Measurements from ENCODE around the gene MKI67.

MKI67 gene

GRCh38 chr10:128091636-128092210 is 34.5 kb downstream of the MKI67 start:
- no peak for DNase-seq (ENCODE audit: low read depth)
- no peak overlapping the region for H3K4me3 ChIP-seq (ENCODE audit: low read depth, low read length)
- TF ChIP-seq POLR2A (IDR thresholded peaks at IDR 0.05; ENCODE audit: extremely low read depth, insufficient read length) = no peak
- no peak for TF ChIP-seq MYC (IDR thresholded peaks at IDR 0.05; ENCODE audit: low read depth, low read length)
- TF ChIP-seq, protein P1, sequence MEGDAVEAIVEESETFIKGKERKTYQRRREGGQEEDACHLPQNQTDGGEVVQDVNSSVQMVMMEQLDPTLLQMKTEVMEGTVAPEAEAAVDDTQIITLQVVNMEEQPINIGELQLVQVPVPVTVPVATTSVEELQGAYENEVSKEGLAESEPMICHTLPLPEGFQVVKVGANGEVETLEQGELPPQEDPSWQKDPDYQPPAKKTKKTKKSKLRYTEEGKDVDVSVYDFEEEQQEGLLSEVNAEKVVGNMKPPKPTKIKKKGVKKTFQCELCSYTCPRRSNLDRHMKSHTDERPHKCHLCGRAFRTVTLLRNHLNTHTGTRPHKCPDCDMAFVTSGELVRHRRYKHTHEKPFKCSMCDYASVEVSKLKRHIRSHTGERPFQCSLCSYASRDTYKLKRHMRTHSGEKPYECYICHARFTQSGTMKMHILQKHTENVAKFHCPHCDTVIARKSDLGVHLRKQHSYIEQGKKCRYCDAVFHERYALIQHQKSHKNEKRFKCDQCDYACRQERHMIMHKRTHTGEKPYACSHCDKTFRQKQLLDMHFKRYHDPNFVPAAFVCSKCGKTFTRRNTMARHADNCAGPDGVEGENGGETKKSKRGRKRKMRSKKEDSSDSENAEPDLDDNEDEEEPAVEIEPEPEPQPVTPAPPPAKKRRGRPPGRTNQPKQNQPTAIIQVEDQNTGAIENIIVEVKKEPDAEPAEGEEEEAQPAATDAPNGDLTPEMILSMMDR (IDR thresholded peaks at IDR 0.05; ENCODE audit: low read depth, low read length) = no peak
- TF ChIP-seq, protein P2, sequence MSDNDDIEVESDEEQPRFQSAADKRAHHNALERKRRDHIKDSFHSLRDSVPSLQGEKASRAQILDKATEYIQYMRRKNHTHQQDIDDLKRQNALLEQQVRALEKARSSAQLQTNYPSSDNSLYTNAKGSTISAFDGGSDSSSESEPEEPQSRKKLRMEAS (IDR thresholded peaks at IDR 0.05; ENCODE audit: low read depth, low read length) = no peak

GRCh38 chr10:128087884-128088709 is 38.1 kb downstream of the MKI67 start:
- no peak for DNase-seq (ENCODE audit: low read depth)
- H3K4me3 ChIP-seq (ENCODE audit: low read depth, low read length) = no peak overlapping the region
- TF ChIP-seq MYC (IDR thresholded peaks at IDR 0.05; ENCODE audit: low read depth, low read length) (no peak), POLR2A (IDR thresholded peaks at IDR 0.05; ENCODE audit: extremely low read depth, insufficient read length) (no peak)
- TF ChIP-seq, protein P1 (IDR thresholded peaks at IDR 0.05; ENCODE audit: low read depth, low read length) = peak; percentile 44

DNA sequence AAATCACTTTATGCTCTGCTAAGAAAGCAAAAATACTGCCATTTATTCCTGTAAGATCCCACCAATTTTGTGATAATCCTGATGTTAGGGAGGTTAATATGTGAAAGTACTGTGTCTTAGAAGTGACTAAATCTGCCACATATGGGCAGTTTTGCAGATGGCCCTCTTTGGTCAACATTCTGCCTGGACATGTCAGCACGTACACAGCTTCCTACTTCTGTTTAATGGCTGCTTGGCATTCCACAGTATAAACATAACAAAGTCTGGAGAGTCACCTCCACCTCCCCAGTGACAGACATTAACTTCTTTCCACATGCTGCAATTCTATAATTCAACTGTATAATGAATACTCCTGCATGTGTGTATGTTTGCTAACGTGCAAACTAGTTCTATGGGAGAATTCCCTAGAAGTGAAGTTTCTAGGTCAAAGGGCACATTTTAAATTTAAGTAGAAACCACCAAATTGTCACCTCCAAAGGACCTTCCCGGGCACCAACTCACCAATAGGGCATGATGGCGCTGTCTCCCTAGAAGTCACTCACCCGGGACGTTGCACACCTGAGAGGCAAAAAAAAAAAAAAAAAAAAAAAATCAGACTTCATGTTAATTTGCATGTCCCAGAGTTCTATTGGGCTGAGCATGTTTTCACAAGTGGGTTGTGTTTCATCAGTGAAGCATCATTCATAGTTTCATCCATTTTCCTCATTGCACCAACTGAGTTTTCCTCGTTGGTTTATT is 38.9 kb downstream of the MKI67 start:
- no peak overlapping the region for H3K4me3 ChIP-seq (ENCODE audit: low read depth, low read length)
- DNase-seq (ENCODE audit: low read depth) = no peak
- TF ChIP-seq POLR2A (IDR thresholded peaks at IDR 0.05; ENCODE audit: extremely low read depth, insufficient read length) = no peak

DNA sequence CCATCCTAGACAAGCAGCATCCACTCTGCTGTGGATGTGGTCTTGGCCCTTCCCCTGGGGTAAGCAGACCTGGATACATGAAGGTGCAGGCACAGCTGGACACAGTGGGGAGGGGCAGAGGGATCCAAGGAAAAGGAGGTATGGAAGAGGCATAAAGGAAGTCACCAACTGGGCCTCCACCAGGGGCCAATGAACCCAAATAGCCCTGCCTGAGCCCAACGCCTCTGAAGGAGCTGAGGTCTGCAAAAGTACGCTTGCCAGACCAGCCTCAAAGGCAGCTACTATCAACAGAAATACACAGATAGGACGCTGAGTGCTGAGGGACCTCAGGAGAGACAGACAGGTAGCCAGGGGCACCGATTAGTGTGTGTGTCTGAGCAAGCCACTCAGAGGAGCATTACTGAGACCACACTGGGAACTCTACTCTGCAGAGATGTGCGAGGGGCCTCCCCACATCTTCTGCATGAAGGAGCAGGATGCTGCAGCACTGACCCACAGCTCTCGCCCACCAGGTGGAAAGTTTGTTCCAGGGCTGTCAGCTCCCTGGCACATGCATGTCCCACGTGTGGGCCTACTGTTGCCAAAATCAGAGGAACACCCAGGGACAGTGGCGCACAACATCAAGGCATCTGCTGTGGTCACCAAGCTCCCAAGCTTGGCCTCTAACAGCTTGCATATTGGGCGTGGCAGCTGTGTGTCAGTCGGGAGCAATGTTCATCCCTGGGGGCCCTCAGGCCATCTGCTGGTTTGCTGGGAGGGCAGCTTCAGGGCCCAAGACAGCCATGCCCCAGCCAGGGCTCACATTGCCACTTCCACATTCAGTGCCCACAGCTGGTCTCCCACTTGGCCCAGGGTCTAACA is 40.0 kb downstream of the MKI67 start:
- TF ChIP-seq, protein P1 (IDR thresholded peaks at IDR 0.05; ENCODE audit: low read depth, low read length) = no peak
- TF ChIP-seq MYC (IDR thresholded peaks at IDR 0.05; ENCODE audit: low read depth, low read length) (no peak), POLR2A (IDR thresholded peaks at IDR 0.05; ENCODE audit: extremely low read depth, insufficient read length) (peak; percentile 6)
- TF ChIP-seq, protein P2 (IDR thresholded peaks at IDR 0.05; ENCODE audit: low read depth, low read length) = no peak
- peak; percentile 47 for DNase-seq (ENCODE audit: low read depth)
- no peak overlapping the region for H3K4me3 ChIP-seq (ENCODE audit: low read depth, low read length)

GRCh38 chr10:128084991-128085390 is 41.2 kb downstream of the MKI67 start:
- TF ChIP-seq MYC (IDR thresholded peaks at IDR 0.05; ENCODE audit: low read depth, low read length) (no peak), POLR2A (IDR thresholded peaks at IDR 0.05; ENCODE audit: extremely low read depth, insufficient read length) (no peak)
- TF ChIP-seq, protein P2 (IDR thresholded peaks at IDR 0.05; ENCODE audit: low read depth, low read length) = no peak
- TF ChIP-seq, protein P1 (IDR thresholded peaks at IDR 0.05; ENCODE audit: low read depth, low read length) = no peak
- no peak for DNase-seq (ENCODE audit: low read depth)
- H3K4me3 ChIP-seq (ENCODE audit: low read depth, low read length) = no peak overlapping the region
